Measurements from ENCODE around the gene ARL17B.
"Not testable (repeated sequence)": the region's sequence is repeated elsewhere in the genome, so short reads cannot be mapped to it uniquely, and the experiment has no call there.

The ARL17B gene

DNA sequence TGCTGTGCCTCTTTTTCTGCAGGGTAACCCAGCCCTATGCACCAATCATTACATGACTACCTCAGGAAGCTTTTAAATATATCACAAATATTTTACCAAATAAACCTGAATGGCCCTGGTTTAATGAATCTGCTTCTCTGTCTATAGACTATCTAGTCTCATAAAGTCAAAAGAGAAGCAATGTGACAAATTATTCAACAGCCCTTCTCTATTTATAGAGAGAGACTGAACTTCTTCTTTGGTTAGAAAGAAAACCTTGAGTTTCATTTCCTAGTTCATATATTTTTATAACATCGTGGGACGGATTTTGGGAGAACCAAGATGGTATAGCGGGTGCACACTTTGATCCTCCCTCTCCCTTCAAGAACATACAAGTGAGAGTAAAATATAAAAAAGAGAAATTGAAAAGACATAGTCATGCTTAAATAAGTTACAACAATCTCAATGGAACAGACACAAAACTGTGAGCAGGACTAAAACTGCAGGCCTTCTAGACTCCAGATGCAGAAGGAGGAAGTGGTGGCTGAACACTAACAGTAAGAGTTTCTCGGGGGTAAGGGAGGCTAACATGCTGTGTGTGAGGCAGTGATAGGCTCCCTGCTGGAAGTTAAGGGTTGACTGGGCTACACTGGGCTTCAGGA lies 70.5 kb downstream of the ARL17B start:
- DNase-seq (ENCODE audit: low read depth): not testable (repeated sequence)

GRCh38 chr17:46287587-46287986 lies 74.0 kb downstream of the ARL17B start:
- DNase-seq (ENCODE audit: low read depth): not testable (repeated sequence)

DNA sequence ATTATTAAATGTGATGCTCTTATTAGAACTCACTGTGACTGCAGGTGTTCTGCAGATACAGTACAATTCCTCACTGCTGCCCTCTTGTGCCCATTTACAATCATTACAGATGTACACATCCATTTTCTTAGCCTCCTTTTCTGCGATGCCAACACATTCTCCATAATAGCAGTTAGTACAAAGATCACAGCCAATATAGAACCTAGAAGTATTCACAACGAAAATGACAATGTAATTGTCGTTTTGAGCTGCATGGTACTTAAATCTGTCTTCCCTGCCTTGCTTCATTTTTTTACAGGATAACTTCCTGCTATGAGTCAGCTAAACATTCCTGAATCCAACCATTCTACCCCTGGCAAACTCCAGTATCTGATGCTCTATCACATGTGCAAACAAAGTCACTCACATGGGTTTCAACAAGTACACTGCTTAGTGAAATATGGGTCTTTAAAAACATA lies 74.8 kb downstream of the ARL17B start:
- DNase-seq (ENCODE audit: low read depth): peak; percentile 6

DNA sequence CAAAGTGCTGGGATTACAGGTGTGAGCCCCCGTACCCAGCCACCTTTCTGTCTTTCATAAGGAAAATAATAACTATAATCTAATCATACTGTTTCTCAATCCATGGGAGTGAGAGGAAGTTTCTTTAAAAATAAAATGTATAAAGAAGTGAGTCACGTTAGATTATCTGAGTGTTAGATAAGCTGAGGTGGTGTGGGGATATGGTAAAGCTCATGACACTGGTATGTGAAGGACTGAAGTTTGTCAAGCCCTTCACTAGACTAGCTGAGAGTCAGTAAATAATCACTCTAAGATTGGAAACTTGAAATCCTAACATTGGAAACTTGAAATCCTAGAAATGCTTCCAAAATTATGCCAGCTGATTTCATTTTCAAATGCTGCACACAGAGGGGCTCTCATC lies 76.1 kb downstream of the ARL17B start:
- not testable (repeated sequence) for DNase-seq (ENCODE audit: low read depth)

GRCh38 chr17:46284467-46284866 lies 77.1 kb downstream of the ARL17B start:
- DNase-seq (ENCODE audit: low read depth): not testable (repeated sequence)

DNA sequence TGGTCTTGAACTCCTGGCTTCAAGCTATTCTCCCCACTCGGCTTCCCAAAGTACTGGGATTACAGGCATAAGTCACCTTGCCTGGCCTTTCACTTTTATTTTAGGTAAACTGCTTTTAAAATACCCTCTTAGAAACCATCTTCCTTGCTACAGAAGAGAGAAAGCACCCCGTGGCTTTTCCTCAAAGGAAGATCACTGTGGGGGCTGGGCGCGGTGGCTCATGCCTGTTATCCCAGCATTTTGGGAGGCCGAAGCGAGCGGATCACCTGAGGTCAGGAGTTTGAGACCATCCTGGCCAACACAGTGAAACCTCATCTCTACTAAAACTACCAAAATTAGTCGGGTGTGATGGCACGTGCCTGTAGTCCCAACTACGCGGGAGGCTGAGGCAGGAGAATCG lies 78.9 kb downstream of the ARL17B start:
- DNase-seq (ENCODE audit: low read depth): not testable (repeated sequence)

GRCh38 chr17:46281336-46281735 lies 80.2 kb downstream of the ARL17B start:
- DNase-seq (ENCODE audit: low read depth): not testable (repeated sequence)

DNA sequence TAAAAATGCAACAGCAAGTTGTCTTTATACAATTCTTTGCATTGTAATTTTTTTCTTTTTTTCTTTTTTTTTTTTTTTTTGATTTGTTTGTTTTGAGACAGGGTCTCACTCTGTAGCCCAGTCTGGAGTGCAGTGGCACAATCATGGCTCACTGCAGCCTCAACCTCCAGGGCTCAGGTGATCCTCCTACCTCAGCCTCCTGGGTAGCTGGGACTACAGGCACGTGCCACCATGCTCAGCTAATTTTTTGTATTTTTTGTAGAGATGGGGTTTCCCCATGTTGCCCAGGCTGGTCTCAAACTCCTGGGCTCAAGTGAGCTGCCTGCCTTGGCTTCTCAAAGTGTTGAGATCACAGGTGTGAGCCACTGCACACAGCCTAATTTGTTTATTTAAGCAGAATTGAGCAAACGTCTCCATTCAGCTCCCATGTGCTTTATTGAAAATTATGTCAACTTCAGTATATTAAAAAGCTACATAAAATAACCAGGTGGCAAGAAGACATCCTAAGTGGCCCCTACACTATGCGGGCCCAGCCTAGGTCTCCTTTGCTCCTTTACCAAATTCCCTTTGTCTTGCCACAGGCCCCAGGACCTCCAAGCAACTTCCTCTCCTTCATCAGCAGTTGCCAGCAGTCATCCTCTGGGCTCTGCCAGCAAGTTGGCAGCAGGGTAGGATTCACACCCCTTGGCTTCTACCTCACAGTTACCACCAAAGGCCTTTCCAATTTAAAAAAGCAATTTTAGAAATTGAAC lies 84.7 kb downstream of the ARL17B start:
- not testable (repeated sequence) for DNase-seq (ENCODE audit: low read depth)

GRCh38 chr17:46274238-46274637 lies 87.3 kb downstream of the ARL17B start:
- DNase-seq (ENCODE audit: low read depth): no peak

GRCh38 chr17:46273541-46274236 lies 87.9 kb downstream of the ARL17B start:
- no peak for DNase-seq (ENCODE audit: low read depth)

GRCh38 chr17:46270032-46270431 lies 91.5 kb downstream of the ARL17B start:
- DNase-seq (ENCODE audit: low read depth): no peak

GRCh38 chr17:46266656-46267544 lies 94.7 kb downstream of the ARL17B start:
- peak; percentile 76 for DNase-seq (ENCODE audit: low read depth)

DNA sequence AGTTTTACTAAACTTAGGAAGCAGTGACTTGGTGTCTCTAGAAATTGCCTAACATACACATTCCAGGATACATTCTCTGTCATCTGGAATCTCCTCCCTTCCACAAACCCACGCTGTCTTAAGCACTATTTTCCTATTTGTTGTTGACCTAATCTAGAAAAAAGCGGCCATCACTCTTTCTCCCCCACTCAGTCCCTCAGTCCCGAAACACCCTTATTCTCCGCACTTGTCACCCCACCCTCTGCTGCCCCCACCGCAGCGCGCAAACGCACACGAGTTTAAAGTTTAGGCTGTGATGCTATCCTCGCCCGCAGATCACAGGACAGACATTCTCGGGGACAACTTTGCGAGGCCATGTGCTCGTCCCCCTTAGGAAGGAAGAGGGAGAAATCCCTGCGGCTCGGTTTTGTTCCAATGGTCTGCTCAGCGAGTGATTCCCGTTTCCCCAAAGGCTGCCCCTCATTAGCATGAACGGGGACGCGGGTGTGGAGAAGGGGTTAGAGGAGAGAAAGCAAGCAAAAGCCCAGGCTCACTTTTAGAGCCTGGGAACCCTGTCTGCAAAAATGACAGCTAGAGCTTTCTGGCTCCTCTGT lies 95.4 kb downstream of the ARL17B start:
- not testable (repeated sequence) for DNase-seq (ENCODE audit: low read depth)

DNA sequence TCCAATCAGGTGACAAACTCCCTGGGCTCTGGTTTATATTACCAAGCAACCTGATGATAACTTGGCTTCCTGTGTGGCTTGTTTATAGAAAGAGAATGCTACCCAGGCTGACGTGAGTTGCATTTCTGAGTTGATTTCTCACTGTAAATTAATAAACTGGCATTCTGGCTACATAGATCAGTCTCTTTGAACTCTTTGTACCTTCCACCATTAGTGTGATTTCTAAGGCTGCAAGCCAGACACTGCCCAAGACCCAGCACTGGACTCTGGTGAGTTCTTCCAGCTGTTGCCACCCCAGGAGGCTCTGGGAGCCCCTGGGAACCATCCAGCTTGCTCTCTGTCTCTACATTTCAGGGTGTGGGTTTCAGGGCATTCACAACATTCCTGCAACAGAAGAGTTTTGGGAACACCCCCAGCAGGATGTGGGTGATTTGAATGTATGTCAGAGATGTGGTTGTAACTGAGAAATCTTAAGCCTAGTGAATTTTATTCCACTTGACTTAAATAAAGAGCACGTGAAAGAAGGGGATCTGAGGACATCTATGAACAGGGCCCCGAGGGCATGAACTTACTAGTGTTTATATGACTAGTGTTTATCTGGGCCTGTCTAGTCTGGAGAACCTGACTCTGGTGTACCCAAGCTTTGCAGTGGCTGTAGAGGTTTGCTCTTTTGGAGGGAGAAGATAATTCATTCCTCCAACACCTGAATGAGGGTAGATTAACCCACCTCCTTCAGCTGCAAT lies 96.9 kb downstream of the ARL17B start:
- no peak for DNase-seq (ENCODE audit: low read depth)

- no peak for DNase-seq (ENCODE audit: low read depth)
Observed at GRCh38 chr17:46262271-46262670, 99.3 kb downstream of the ARL17B start.

DNA sequence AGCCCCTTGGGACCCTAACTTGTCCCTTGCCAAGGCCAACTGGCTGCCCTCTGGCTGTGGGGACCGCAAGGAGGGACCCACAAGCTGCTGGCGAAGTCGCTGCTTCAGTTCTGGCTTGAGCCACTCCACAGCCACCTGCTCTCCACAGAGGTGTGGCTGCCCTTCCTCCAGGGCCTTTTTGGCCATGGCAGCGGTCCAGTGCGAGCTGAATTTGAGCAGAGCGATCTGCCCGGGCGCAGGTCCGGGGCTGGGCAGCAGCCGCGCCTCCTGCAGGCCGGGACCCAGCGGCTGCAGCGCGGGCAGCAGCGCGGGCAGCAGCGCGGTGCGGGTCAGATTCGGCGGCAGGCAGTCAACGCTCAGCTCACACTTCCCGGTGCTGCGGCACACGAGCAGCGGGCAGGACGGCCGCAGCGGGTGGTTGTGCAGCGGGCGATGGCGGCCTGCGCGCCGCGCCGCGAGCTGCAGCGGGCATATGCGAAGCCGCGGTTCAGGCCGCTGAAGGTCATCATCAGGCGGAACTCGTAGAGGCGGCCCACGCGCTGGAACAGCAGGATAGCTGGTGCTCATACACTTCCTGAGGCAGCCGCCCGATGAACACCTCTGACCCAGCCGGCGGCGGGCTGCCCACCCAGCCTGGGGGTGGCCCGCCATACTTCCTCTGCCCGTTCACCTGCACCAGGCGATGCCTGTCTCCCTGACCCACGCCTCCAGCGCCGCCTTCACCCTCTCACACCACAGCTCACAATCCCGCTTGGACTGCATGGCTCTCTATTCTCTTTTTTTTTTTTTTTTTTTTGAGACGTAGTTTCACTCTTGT lies 101.5 kb downstream of the ARL17B start:
- not testable (repeated sequence) for DNase-seq (ENCODE audit: low read depth)

- DNase-seq (ENCODE audit: low read depth): not testable (repeated sequence)
Observed at GRCh38 chr17:46256369-46256768, 105.2 kb downstream of the ARL17B start.

- DNase-seq (ENCODE audit: low read depth): not testable (repeated sequence)
Observed at GRCh38 chr17:46254215-46254614, 107.4 kb downstream of the ARL17B start.

- DNase-seq (ENCODE audit: low read depth): peak; percentile 65
Observed at GRCh38 chr17:46253722-46254121, 107.8 kb downstream of the ARL17B start.

- DNase-seq (ENCODE audit: low read depth): not testable (repeated sequence)
Observed at GRCh38 chr17:46252804-46253203, 108.8 kb downstream of the ARL17B start.

Data from stimulated activated CD8-positive, alpha-beta memory T cell treated with anti-CD3 and anti-CD28 coated beads, Interleukin-4, amount 100 ng/mL, for 24 hours (primary cell).